HUES6 (cell line): ENCODE measurements around the gene S100A5.

Experiments
- H3K27ac ChIP-seq: 2 replicates; pipeline ENCODE4 v1.7.0; 2013; ENCODE audit warnings: low read depth, mild to moderate bottlenecking, low read length, inconsistent platforms
- H3K27me3 ChIP-seq: 2 replicates; pipeline ENCODE4 v1.6.1; 2013; ENCODE audit warnings: low read length; ENCODE audit not compliant: control insufficient read depth, insufficient read depth
- H3K36me3 ChIP-seq: 2 replicates; pipeline ENCODE4 v1.6.1; 2013; ENCODE audit warnings: low read length; ENCODE audit not compliant: control insufficient read depth, insufficient read depth
- H3K4me1 ChIP-seq: 2 replicates; pipeline ENCODE4 v1.6.1; 2013; ENCODE audit warnings: low read length; ENCODE audit not compliant: control insufficient read depth, insufficient read depth
- H3K4me3 ChIP-seq: 2 replicates; pipeline ENCODE4 v1.5.1; 2013; ENCODE audit warnings: low read depth, low read length
- H3K9ac ChIP-seq: one replicate; pipeline ENCODE4 v1.6.1; 2013; ENCODE audit warnings: mild to moderate bottlenecking, low read length
- H3K9me3 ChIP-seq: 2 replicates; pipeline ENCODE4 v1.6.1; 2013; ENCODE audit warnings: low read depth, low read length; ENCODE audit not compliant: control insufficient read depth, insufficient read depth

Gene S100A5

DNA sequence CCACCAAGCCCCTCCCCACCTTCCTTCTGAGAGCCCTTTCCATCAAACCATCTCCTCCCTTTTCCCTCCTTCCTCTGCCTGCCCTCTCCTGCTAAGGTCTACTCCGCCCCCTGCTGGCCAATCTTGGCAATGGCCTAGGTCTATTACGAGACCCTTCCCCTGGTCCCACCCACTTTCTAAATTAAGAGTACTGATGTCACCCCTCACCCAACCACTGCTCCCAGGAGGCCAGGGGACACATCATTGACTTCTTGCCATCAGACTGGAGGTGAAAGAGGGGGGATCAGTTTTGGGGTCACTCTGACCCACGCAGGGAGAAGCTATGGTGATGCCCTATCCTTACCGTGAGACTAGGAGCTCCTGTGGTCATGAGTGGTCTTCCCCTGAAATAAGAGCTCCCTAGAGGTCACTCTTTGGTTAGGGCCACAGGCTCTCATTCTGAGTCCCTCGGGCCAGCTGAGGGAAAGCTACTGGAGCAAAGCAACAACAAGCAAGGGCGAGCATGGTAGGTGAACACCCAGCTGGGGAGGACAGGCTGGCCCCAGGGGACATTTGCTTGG is 45.7 kb downstream of the S100A5 start:
- H3K9ac ChIP-seq = no peak overlapping the region
- H3K36me3 ChIP-seq = no peaks in the 10 kb centered on the region
- no peaks in the 10 kb centered on the region for H3K9me3 ChIP-seq
- H3K27ac ChIP-seq = no peak overlapping the region
- H3K4me1 ChIP-seq = peaks cover 7% of the 10 kb centered on the region; the same call in 1 of the 2 replicates
- no peak overlapping the region for H3K4me3 ChIP-seq
- no peaks in the 10 kb centered on the region for H3K27me3 ChIP-seq

GRCh38 chr1:153493343-153493960 is 47.3 kb downstream of the S100A5 start:
- Histone ChIP-seq H3K4me1 (peaks cover 7% of the 10 kb centered on the region; the same call in 1 of the 2 replicates), H3K36me3 (no peaks in the 10 kb centered on the region), H3K4me3 (no peak overlapping the region), H3K27me3 (no peaks in the 10 kb centered on the region), H3K9me3 (no peaks in the 10 kb centered on the region), H3K9ac (no peak overlapping the region), H3K27ac (no peak overlapping the region)

DNA sequence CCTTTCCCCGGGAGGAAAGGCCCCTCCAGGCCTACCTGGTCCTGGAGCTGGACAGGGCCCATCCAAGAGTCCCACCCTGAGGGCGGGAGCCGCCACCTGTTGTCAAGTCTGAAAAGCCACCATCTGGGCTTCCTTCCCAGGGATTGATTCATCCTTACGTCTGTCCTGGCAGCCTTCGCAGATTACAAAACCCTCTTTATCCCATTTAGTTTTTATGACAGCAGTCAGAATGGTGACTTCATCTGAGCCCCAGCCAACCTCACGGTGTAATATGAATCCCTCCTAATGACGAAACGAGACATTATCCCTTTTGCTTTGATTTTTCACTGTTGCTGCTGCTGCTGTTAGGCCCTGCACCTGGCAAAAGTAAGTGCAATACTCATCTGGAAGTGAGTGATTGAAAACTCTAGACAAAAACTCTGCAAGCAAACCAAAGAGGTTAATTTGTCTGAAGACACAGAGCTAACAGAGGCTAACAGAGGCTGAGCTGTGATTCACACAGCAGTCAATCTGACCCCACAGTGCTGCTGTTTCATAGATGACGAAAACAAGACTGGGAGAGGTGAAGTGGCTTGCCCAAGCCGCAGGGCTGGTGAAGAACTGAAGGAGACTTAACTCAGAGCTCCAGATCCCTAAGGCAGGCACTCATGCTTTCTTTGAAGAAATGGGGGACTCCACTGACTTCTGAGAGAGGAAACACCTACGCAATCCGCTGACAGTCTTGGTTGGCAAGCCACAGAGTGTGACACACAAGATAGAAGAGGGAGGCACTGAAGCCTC is 50.3 kb downstream of the S100A5 start:
- H3K9me3 ChIP-seq = no peaks in the 10 kb centered on the region
- H3K4me1 ChIP-seq = peaks cover 7% of the 10 kb centered on the region; the same call in 1 of the 2 replicates
- no peak overlapping the region for H3K4me3 ChIP-seq
- H3K9ac ChIP-seq = no peak overlapping the region
- no peaks in the 10 kb centered on the region for H3K36me3 ChIP-seq
- no peak overlapping the region for H3K27ac ChIP-seq
- H3K27me3 ChIP-seq = no peaks in the 10 kb centered on the region

DNA sequence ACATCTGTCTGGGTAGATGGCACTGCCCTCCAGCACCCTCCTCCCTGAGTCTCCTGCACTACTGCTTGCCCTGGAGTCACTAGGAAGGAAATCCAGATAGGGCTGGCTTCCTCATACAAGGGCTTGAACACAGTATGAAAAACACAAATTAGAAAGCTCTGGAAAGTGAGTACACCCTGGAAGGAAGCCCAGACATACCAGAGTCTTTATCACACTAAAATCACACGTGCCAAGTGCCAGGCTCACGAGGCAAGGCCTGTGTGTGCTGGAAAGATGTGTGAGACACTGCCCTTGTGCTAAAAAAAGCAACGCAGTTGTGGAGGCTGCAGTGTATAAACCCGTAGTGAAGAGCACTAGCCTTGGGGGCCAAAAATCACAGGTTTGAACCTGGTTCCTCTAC is 52.0 kb downstream of the S100A5 start:
- H3K9me3 ChIP-seq = no peaks in the 10 kb centered on the region
- H3K27me3 ChIP-seq = no peaks in the 10 kb centered on the region
- H3K9ac ChIP-seq = no peak overlapping the region
- no peak overlapping the region for H3K27ac ChIP-seq
- H3K4me1 ChIP-seq = peaks cover 10% of the 10 kb centered on the region; the same call in 1 of the 2 replicates
- no peaks in the 10 kb centered on the region for H3K36me3 ChIP-seq
- H3K4me3 ChIP-seq = no peak overlapping the region

- H3K9me3 ChIP-seq = no peaks in the 10 kb centered on the region
- H3K27ac ChIP-seq = no peak overlapping the region
- H3K4me3 ChIP-seq = no peak overlapping the region
- no peak overlapping the region for H3K9ac ChIP-seq
- no peaks in the 10 kb centered on the region for H3K27me3 ChIP-seq
- no peaks in the 10 kb centered on the region for H3K36me3 ChIP-seq
- peaks cover 12% of the 10 kb centered on the region; the same call in 1 of the 2 replicates for H3K4me1 ChIP-seq
These were observed 53.0 kb downstream of the S100A5 start for GRCh38 chr1:153487707-153488106.
